Hypothalamus (tissue), 51 donors: ENCODE data around the gene POLR2M.

ENCODE experiments used
- DNase-seq, 51 donors: peaks; one replicate each; lab custom pipeline; 2025; lab: John Stamatoyannopoulos, UW

The POLR2M gene

DNA sequence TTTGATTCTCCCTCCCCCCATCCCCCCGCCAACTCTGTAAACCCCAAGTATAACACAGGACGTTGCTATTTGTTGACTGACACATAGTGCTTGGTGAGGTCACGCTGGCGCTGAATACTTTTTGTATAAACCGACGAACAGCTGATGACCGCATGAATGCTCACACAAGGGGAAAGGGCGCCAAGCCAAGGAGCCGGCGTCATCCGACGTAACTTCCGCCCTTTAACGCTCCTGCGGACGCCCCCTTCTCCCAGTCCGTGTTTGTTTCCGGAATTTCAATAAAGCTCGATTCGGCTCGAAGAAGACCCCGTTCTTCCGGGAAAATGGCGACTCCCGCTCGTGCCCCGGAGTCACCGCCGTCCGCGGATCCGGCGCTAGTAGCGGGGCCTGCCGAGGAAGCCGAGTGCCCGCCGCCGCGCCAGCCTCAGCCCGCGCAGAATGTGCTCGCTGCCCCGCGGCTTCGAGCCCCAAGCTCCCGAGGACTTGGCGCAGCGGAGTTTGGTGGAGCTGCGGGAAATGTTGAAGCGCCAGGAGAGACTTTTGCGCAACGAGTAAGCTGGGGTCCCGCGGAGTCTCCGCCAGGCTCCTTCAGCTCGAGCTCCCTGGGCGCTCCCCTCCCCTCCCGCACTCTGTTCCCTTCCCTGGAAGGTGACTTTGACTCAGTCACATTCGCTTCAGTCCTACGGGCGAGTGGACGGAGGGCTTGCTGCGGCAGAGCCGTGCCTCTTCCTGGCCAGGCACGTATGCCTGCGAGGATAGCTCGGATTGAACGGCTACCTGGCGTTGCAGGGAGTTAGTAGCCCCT lies at the start of gene POLR2M:
TSS of gene POLR2M (plus strand) at position 310 of the 805 bp plus-strand sequence. CDS start at position 439, 129 bp downstream.
- DNase-seq, result peak; percentile 53 to 97 (median 90)

- no peak for DNase-seq
Observed at GRCh38 chr15:57657619-57658018, 48.9 kb upstream of the POLR2M start.

DNA sequence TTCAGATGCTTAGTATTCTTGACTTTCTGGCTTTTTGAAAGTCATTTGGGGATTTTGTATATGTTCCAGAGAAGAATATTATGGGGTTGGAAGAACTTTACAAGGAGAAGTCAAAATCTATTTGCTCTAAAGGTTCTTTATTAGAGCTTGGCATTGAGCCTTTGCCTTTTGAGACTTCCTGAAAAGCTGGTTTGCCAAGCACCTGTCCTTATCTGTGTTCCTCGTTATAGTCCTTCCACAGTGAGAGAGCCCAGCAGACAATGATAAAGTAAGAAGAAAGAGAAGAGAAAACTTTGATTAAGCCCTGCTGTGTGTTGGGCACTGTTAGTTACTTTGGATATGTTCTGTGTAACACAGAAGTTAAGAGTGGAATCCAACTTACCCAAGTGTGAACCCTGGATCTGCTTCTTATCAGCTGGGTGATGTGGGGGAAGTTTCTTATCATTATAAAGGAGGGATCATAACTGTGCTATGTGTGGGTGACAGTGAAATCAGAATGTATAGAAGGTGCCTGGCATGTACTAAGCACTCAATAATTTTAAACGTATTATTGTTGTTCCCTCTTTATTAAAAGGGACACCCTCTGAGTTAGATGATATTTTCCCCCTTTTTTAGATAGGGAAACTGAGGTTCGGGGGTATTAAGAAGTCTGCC lies 44.3 kb upstream of the POLR2M start:
- no peak for DNase-seq

DNA sequence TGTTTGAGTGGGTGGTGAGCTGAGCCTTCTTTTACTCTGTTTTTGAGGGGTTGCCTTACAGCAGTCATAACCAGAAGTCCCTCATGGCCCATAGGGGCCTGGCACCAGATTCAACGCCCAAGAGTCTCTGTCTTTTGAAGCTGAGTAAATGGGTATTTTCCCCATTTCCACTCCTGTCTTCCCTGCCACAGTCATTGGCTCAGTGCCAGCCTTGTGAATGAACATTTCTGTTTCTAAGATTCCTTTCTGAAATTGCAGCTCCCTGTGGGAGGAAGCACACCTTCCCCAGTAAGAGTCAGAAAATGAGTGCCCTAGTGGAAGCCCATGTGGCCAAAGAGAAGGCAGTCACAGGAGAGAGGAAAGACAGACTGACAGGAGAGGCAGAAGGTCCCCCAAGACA lies 43.7 kb upstream of the POLR2M start:
- peak in 1 of 51 donors; percentile 1 for DNase-seq

GRCh38 chr15:57663262-57663661 lies 43.3 kb upstream of the POLR2M start:
- DNase-seq, result no peak

DNA sequence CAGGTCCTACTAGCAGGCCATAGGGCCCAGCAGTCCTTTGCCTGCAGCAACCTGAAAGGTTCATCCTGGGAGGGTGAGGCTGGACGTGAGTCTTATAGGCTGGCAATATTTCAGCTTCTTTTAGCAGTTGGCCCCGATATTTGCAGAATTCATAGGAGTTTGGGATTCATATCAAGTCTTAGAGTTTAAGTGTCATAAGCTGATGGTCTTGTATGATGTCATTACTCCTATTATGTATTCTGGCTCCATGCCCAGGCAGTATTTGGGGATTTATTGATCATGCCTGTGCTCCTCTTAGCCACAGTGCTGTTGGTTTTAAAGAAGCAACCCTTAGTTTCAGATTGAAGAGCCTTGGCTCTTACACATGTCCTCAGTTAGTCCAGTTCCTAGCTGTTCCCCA lies 41.3 kb upstream of the POLR2M start:
- DNase-seq, result no peak

- DNase-seq, result no peak
Observed at GRCh38 chr15:57665939-57666338, 40.6 kb upstream of the POLR2M start.

GRCh38 chr15:57667171-57667849 lies 39.2 kb upstream of the POLR2M start:
- DNase-seq, result peak in 6 of 51 donors; percentile 3 to 26 (median 14)

DNA sequence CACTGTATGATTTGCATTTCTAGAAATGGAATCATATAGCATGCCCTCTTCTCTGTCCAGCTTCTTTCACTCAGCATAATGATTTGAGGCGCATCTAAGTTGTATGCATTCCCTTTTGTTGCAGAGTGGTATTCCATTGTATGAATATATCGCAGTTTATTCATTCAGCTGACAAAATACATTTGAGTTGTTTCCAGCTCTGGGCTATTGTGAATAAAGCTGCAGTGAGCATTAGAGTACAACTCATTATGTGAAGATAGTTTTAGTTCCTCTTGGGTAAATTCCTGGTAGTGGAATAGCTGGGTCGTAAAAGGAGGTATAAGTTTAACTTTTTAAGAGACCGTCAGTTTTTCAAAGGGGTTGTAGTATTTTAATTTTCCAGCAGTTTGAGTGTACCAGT lies 38.5 kb upstream of the POLR2M start:
- DNase-seq, result no peak

- DNase-seq, result no peak
Observed at GRCh38 chr15:57671636-57672035, 34.9 kb upstream of the POLR2M start.

GRCh38 chr15:57675481-57676181 lies 30.9 kb upstream of the POLR2M start:
- DNase-seq, result no peak

DNA sequence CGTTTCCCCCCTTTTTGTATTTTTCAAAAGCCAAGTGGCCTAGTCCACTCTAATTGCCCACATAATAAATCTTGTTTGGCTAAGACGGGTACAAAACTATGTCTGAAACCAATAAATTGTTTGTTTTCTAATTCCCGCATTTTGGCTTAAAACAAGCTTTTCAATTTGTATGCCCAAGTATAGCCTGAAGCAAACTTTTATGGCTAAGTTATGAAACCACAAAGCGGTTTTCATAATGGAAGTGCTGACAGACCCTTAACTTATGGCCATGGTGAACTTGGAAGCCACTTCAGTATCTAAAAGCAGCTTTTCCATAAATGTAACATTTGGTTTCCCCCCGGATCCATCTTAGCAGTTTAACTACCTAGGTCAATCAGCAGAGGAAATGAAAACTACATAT lies 29.9 kb upstream of the POLR2M start:
- DNase-seq, result no peak

- no peak for DNase-seq
Observed at GRCh38 chr15:57677204-57677603, 29.3 kb upstream of the POLR2M start.

DNA sequence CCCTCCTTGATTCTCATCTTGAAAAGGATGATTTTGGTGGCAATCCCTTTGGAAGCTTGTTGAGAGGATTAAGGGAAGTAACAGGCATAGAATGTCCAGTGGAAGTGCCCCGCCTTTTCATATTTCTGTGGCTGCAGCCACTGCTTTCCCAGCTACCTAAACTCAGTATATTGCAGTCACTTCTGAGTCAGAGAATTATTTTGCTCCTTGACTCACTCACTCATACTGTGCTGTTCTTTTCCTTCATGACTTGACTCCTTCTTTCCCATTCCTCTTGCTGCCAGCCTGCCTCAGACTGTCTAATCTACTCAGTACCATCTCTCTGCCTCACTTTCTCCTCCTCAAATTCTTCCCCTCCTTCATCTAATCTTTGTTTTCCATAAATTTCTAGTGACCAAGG lies 26.5 kb upstream of the POLR2M start:
- DNase-seq, result no peak

- DNase-seq, result no peak
Observed at GRCh38 chr15:57681011-57681410, 25.5 kb upstream of the POLR2M start.

DNA sequence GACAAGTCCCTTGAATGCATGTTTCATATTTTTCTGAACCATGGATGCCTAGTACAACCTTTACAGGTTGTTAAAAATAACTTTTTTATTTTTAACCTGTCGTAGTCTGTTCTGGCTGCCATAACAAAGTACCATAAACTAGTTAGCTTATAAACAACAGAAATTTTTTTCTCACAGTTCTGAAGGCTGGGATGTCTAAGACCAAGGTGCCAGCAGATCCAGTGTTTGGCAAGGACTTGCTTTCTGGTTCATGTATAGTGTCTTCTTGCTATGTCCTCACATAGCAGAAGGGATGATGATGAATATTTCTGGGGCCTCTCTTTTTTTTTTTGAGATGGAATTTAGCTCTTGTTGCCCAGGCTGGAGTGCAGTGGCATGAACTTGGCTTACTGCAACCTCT lies 23.0 kb upstream of the POLR2M start:
- DNase-seq, result no peak

DNA sequence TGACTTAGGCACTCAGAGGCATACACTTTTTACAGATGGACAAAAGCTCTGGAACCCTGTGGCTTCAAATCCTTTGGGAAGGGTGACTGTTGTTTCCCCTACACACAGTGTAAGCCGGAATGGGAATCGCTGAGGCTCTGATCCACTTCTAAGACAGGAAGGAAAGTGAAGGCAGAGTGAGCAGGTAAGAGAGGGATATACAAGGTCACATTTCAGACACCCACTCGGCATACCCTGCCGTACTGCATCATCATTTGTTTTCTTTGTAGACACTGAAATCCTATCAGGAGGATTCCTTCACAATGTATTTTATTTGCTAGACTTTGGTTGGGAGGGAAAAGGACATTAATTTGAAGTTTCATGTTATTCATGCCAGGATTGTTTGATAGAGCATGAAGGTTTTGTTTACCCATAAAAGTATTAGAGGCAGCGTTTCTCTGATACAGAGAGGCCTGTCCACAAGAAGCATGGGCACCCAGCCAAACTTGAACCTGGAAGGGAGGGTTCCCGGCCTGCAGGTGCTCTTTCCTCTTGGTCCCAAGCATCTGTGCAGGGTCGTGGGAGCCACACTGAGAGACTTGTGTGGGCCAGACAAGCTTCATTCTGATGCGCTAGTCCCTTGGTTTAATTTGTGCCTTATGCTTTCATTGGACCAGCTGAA lies 21.9 kb upstream of the POLR2M start:
- DNase-seq, result no peak

- no peak for DNase-seq
Observed at GRCh38 chr15:57685306-57686095, 21.0 kb upstream of the POLR2M start.

DNA sequence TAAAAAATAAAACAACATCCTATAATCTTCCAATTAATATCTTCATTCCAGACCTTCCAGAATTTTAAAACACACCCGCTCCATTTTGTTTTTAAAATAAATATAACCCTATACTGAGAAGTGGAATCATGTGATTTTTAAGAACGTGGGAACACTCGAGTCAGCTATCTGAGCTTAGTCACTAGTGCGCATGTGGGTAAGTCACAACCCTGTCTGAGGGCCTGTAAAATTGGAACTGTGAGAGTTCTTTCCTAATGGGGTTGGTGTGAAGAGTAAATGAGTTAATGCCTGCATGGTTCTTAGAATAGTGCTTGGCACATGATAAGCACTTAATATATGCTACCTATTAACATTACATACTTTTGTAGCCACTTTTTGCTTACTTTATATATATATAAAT lies 19.9 kb upstream of the POLR2M start:
- no peak for DNase-seq
